A673 (cell line): ENCODE measurements around the gene RIPK3.

Source experiments
- EZH2 ChIP-seq: fragments of 200-600 bp; sonication (generic); IDR thresholded peaks from 2 replicates; pipeline ENCODE4 v1.6.1; 2017; ENCODE audit warnings: borderline replicate concordance, low read depth, mild to moderate bottlenecking, mixed read lengths, antibody characterized with exemption, low read length; ENCODE audit not compliant: poor library complexity, severe bottlenecking
- TF ChIP-seq, protein P1 (sequence below): fragments of 300-800, 200-600 bp; sonication (generic); conservative IDR thresholded peaks from 2 replicates; pipeline ENCODE4 v1.5.1; 2017; ENCODE audit warnings: low read depth, mild to moderate bottlenecking, antibody characterized with exemption, low read length, moderate library complexity, mixed read lengths

DNA sequence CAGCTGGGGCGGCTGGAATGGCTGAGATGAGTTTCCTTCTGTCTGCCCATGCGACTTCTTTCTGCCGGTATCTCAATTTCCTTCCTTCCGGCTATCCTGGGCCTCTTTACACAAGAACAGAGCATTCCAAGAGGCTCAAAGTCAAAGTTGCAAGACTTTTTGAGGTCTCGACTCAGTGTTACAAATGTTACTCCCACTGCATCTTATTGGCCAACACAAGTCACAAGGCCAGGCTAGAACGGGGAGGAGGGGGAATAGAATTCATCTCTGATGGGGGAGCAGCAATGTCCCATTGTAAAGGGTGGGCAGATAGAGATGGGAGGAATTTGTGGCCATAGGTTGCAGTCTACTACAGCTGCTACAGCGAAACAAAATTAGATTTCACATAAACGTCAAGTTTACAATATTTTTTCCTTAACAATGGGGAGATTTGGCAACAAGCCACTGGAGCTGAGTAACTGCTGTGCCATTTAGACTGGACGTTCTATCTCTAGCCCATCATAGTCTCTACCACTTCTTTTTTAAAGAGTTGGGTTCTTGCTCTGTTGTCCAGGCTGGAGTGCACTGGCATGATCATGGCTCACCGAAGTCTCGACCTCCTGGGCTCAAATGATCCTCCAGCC lies 49.5 kb upstream of the RIPK3 start:
- TF ChIP-seq, protein P1, sequence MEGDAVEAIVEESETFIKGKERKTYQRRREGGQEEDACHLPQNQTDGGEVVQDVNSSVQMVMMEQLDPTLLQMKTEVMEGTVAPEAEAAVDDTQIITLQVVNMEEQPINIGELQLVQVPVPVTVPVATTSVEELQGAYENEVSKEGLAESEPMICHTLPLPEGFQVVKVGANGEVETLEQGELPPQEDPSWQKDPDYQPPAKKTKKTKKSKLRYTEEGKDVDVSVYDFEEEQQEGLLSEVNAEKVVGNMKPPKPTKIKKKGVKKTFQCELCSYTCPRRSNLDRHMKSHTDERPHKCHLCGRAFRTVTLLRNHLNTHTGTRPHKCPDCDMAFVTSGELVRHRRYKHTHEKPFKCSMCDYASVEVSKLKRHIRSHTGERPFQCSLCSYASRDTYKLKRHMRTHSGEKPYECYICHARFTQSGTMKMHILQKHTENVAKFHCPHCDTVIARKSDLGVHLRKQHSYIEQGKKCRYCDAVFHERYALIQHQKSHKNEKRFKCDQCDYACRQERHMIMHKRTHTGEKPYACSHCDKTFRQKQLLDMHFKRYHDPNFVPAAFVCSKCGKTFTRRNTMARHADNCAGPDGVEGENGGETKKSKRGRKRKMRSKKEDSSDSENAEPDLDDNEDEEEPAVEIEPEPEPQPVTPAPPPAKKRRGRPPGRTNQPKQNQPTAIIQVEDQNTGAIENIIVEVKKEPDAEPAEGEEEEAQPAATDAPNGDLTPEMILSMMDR, result no peak
- TF ChIP-seq EZH2, result no peak
